SW 1271 (cell line): Measurements from ENCODE around the gene FAM50B.

Source experiments
- DNase-seq, 2 experiments: peaks; one replicate each; lab custom pipeline; 2025; lab: John Stamatoyannopoulos, UW

FAM50B gene

DNA sequence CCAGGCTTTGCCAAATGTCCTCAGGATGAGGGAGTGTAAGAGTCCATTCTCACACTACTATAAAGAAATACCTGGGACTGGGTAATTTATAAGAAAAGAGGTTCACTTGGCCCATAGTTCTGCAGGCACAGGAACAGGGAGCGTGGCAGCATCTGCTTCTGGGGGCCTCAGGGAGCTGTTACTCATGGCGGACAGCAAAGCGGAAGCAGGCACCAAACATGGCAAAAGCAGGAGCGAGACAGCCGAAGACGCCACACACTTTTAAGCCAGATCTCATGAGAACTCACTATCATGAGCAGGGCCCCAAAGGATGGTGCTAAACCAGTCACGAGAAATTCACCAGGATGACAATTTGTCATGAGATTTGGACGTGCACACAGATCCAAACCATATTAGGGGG, 22.8 kb downstream of the FAM50B start:
- no peak for DNase-seq

GRCh38 chr6:3872370-3872854, 23.2 kb downstream of the FAM50B start:
- no peak for DNase-seq

DNA sequence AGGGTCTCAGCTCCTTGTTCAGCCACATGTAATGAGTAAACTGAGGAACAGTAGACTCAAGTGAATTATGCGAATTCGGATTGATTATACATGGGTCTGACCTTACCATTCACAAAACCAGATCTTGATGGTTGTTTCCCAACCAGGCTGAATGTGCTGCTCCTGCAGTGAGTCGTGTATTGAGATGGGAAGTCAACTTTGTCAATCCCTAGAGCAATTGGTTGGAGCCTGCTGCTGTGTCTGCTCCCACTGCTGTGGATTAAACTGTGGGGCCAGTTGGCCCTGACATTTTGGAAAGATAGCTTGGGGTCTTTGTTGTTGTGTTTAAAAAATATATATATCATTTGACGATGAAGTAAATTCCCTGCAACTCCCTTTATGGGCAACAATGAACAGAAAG, 23.9 kb downstream of the FAM50B start:
- DNase-seq, result no peak

- DNase-seq, result no peak
Measured at GRCh38 chr6:3874069-3874468, 24.9 kb downstream of the FAM50B start.

DNA sequence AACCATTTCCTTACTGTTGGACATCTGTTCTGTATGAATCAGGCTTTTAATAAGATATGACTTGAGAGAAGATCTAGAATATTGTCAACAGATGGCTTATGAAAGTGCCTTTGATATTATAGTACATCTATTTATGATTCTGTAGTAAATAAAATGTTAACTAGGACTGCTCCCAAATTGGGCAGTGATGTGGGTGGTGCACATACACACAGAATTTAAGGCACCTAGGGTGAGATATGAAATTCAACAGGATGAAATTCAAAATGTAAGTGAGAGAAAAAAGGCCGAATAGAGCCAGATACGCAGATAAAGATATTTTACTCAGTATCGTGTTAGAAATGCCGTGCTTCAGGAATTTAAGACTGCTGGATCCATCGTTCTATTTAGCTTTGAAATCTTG, 26.3 kb downstream of the FAM50B start:
- DNase-seq, result no peak

- DNase-seq, result no peak
Measured at GRCh38 chr6:3876101-3876500, 26.9 kb downstream of the FAM50B start.

GRCh38 chr6:3876866-3877265, 27.7 kb downstream of the FAM50B start:
- DNase-seq, result no peak

GRCh38 chr6:3878048-3878666, 29.0 kb downstream of the FAM50B start:
- DNase-seq, result no peak

- no peak for DNase-seq
Measured at GRCh38 chr6:3879194-3879952, 30.2 kb downstream of the FAM50B start.

DNA sequence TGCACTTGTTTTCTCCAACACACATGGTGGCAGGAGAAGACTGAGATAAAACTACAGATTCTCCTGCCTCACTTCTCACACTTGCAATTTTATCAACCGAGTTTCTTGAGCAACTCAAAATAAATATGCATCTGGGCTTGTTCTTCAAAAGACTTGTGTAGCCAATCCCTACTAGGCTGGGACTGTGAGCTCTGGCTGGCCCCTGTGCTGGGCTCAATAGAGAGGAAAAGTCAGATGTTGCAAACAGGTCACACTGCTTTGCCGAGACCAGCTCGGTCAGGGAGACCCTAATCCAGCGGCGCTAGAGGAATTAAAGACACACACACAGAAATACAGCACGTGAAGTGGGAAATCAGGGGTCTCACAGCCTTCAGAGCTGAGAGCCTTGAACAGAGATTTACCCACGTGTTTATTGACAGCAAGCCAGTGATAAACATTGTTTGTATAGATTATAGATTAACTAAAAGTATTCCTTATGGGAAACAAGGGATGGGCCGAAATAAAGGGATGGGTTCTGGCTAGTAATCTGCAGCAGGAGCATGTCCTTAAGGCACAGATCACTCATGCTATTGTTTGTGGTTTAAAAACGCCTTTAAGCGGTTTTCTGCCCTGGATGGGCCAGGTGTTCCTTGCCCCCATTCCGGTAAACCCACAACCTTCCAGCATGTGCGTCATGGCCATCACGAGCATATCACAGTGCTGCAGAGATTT, 32.7 kb downstream of the FAM50B start:
- no peak for DNase-seq

DNA sequence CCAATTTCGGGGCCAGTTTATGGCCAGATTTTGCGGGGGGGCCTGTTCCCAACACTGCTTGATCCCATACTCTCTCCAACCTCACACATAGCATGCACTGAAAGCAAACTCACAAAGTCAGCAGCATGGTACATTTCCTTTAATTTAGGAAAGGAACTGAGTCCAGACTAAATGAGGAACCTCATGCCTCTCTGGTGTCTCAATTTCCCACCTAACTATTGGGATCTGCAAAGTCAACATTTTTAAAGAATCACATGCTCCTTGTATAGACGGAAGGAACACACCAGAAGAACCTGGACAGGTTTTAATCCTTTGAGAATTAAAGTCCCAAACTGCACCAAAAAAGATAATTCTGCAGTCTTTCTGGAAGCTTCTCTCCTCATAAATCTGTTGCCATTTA, 33.3 kb downstream of the FAM50B start:
- DNase-seq, result no peak

DNA sequence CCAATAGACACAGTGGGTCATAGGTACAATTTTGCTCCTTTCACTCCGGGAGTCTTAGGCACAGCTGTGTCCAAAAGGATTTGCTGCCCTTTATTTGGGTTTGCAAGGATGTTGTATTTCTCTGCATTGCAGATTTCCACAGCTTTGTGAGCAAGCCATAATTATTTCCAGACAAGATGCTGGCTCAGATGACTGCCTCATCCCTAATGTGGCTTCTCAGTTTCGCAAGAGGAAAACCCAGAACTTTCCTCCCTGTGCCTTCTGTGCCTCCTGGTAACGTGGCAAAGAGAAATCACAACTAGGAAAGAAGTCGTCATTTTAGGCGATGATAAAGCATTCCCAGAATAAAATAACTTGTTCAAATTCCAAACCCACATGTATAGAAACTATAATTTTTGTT, 33.7 kb downstream of the FAM50B start:
- no peak for DNase-seq

- peak in 1 of 2 experiments; percentile 9 for DNase-seq
Measured at GRCh38 chr6:3884007-3884745, 35.0 kb downstream of the FAM50B start.

- DNase-seq, result peak; percentile 26 to 41
Measured at GRCh38 chr6:3885262-3886036, 36.3 kb downstream of the FAM50B start.

DNA sequence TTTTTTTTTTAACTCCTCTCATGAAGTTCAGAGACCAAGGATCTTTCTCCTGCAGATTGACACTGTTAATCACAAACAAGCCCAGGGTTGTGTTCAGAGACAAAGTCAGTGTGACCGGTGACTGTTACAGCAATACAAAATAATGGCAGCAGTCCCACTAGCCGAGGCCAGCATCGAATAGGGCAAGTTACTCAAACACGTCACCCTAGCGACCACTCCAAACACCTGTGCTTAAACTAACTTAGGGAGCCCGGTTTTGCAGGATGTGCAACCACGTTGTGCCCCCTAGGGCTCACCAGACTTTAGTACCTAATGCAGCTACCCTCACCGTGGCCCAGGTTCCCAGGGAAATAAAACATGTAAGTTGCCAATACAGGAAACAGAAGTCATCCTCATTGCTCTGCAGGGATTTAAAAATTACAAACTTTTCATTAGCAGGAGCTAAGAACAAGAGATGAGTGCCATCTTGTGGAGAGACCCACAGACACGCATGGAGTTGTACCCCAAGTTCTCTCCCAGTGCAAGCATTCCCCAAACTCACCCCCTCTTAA, 38.1 kb downstream of the FAM50B start:
- DNase-seq, result peak in 1 of 2 experiments; percentile 22

DNA sequence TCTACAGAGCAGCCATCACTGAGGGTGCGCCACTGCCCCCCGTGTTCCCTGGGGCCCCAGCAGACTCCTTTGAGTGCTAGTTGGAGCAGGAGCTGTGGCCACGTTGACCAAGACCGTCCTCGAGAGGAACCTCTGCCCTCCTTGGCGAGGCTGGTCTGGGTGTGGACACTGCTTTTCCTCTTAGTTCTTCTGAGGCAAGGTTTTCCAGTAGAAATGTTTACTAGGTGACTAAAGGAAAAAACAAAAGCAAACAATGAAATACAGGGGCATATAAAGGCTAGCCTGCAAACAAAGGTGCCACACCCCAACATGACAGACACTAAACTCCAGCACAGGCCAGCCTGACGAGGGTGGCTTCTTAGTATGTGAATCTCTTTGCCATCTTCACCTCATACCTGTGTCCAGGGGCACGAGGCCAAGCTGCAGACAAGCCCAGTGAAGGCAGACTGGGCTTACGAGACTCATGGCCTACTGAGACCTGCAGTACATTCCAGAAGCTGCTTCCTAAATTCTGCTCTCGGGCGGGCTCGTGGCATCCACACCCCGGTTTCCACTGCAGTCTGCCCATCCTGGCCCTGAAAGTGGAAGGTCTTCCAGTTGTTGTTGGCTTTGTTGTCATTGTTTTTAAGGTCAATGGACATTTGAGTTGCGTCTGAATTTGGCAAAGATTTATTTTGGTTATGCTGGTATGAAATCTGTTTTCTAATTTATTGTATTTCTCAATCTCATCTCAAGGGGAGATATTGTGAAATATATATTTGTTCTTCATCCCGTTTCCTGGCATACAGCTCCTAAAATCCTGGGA, 39.2 kb downstream of the FAM50B start:
- DNase-seq, result no peak

DNA sequence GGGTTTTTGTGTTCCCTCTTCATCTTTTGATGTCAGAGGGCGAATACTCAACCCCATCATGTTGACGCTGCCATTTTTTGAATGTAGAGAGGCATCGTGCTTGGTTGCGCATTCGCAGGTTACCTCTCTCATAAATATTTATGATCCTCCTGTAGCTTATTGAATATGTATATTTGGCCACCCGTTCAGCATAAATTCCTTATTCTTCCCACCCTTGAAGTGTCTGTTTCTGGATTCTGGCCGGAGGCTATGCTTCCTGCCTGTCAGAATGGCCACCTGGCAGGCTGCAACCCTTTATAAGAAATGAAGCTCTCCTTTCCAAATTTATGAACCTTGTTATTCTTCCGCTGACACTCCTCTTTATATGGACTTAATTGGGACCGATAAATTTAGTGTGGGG, 40.9 kb downstream of the FAM50B start:
- DNase-seq, result no peak

DNA sequence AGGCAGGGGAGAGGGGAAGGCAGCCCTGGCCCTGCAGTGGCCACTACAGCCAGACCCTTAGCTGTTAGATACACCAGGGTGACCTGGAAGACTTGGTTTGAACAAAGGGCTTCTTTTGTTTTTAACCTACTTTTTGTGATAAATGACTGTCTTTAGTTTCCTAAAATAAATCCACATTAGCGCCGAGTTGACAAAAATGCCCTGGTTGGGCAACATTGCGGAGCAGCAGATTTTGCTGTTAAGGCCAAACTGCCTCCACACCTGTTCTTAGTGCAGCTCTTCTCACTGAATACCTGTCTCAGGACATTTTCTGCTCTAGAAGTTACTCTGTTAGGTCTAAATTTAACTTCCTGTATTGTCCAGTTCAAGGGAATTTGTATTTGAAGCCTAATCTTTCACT, 42.7 kb downstream of the FAM50B start:
- no peak for DNase-seq

DNA sequence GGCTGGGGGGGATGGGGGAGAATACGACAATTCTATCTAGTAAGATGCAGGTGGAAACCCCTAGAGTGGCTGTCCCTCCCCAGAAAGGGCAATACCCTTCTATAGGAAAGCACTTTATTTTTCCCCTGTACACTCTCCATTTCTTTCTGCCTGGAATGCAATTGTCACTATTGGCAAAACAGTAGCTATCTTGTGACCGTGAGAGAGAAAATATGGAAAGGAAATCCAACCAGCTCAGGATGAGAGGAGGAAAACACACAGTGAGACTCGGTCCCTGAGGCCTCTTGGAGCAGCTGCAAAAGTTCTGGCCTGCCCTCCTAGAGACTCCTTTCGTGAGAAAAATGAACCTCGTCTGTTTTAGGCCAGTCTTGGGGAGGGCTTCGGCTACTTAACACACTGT, 43.4 kb downstream of the FAM50B start:
- no peak for DNase-seq

DNA sequence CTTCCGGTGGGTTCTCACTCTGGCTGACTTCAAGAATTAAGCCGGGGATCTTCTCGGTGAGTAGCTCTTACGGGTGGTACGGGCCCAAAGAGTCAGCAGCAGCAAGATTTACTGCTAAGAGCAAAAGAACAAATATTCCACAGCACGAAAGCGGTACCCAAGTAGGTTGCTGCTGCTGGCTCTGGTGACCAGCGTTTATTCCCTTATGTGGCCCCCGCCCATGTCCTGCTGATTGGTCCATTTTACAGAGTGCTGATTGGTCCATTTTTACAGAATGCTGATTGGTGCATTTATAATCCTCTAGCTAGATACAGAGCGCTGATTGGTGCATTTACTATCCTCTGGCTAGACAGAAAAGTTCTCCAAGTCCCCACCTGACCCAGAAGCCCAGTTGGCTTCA, 44.3 kb downstream of the FAM50B start:
- DNase-seq, result no peak
